Endothelial cell of umbilical vein (primary cell): ENCODE measurements around the gene ANKK1. TPM values are rescaled to one million over a fixed set of nuclear protein-coding genes. Genes with fewer than 3 reads are reported as not detected.

Source experiments
- BruUV-seq: library from RNA; stranded (reverse); fragments of 400-500 nt; replicated peaks from 2 replicates; lab custom pipeline; 2021; lab: Mats Ljungman, UMichigan
- CTCF ChIA-PET: fragments of 300-600, 350-600 bp; sonication (Branson Sonifier 250); formaldehyde crosslinking; loops from one replicate; lab custom pipeline; 2021; ENCODE audit warnings: antibody characterized with exemption, inconsistent platforms; lab: Charles Lee
- POLR2A ChIA-PET: fragments of 300-600, 350-600 bp; sonication (Branson Sonifier 250); formaldehyde crosslinking; loops from one replicate; lab custom pipeline; 2021; ENCODE audit warnings: antibody characterized with exemption, inconsistent platforms; lab: Charles Lee
- DNase-seq: peaks from one replicate; pipeline ENCODE4 v3.0.0-alpha.2; 2011; ENCODE audit warnings: low read depth, low spot score
- FAIRE-seq: peaks from 2 replicates; lab custom pipeline; 2011; peaks lifted over from hg19 to GRCh38; lab: Jason Lieb, UNC
- H2AFZ ChIP-seq: 2 replicates; pipeline ENCODE4 v1.6.0; 2012; ENCODE audit warnings: low read depth, low read length, control low read depth, inconsistent platforms
- H3K27ac ChIP-seq: 2 replicates; pipeline ENCODE4 v1.5.1; 2011; ENCODE audit warnings: low read depth, mild to moderate bottlenecking, control low read depth, low read length, moderate library complexity; ENCODE audit not compliant: insufficient read depth
- H3K27me3 ChIP-seq, 2 experiments: 2 replicates each; pipeline versions ENCODE4 v1.6.0 to v1.6.1; 2011; ENCODE audit warnings: low read length in 2 of 2, mixed read lengths in 1 of 2; ENCODE audit not compliant: control insufficient read depth in 2 of 2, insufficient read depth in 2 of 2
- H3K36me3 ChIP-seq, 2 experiments: 2 replicates in 1 of 2; 3 replicates in 1 of 2; pipeline ENCODE4 v1.5.1; 2011; ENCODE audit warnings: low read length in 2 of 2, mild to moderate bottlenecking in 1 of 2, moderate library complexity in 1 of 2; ENCODE audit not compliant: control insufficient read depth in 2 of 2, insufficient read depth in 2 of 2; ENCODE audit errors: extremely low read depth in 1 of 2
- H3K4me1 ChIP-seq: 3 replicates; pipeline ENCODE4 v1.5.1; 2011; ENCODE audit warnings: mild to moderate bottlenecking, low read length; ENCODE audit not compliant: control insufficient read depth, insufficient read depth; ENCODE audit errors: extremely low read depth
- H3K4me2 ChIP-seq: 2 replicates; pipeline ENCODE4 v1.6.1; 2011; ENCODE audit warnings: low read length, control low read depth, mixed read lengths; ENCODE audit not compliant: insufficient read depth
- H3K4me3 ChIP-seq, 3 experiments: fragments of 200-600 bp in 1 of 3; sonication (generic), shearing (Covaris generic) in 1 of 3; replicated peaks in 1 of 3; 2 replicates each; pipeline ENCODE4 v1.5.1; 2011 to 2016; ENCODE audit warnings: control low read depth in 3 of 3, low read length in 3 of 3, mild to moderate bottlenecking in 2 of 3, inconsistent platforms in 1 of 3, low read depth in 1 of 3, moderate library complexity in 1 of 3; ENCODE audit not compliant: insufficient read depth in 1 of 3
- H3K79me2 ChIP-seq: 2 replicates; pipeline ENCODE4 v1.6.0; 2012; ENCODE audit warnings: low read length, inconsistent platforms; ENCODE audit not compliant: control insufficient read depth, insufficient read depth
- H3K9ac ChIP-seq: replicated peaks from 2 replicates; pipeline ENCODE3; 2011; ENCODE audit warnings: low read length, control low read depth; ENCODE audit not compliant: insufficient read depth; ENCODE audit errors: extremely low read depth
- H3K9me1 ChIP-seq: replicated peaks from 3 replicates; pipeline ENCODE4 v1.6.0; 2011; ENCODE audit warnings: mild to moderate bottlenecking, low read length; ENCODE audit not compliant: control insufficient read depth, insufficient read depth; ENCODE audit errors: extremely low read depth
- H3K9me3 ChIP-seq: replicated peaks from 2 replicates; pipeline ENCODE4 v1.5.1; 2012; ENCODE audit warnings: low read length, inconsistent platforms; ENCODE audit not compliant: control insufficient read depth, insufficient read depth
- H4K20me1 ChIP-seq: replicated peaks from 2 replicates; pipeline ENCODE3; 2011; ENCODE audit warnings: mild to moderate bottlenecking, low read length; ENCODE audit not compliant: control insufficient read depth, insufficient read depth; ENCODE audit errors: extremely low read depth
- EZH2 ChIP-seq: IDR thresholded peaks from 2 replicates; pipeline ENCODE4 v1.6.1; 2012; ENCODE audit warnings: borderline replicate concordance, low read depth, mild to moderate bottlenecking, moderate library complexity, low read length, inconsistent platforms; ENCODE audit not compliant: severe bottlenecking
- FOS ChIP-seq: IDR thresholded peaks from 2 replicates; pipeline ENCODE4 v1.6.1; 2011; ENCODE audit warnings: mild to moderate bottlenecking, low read length, moderate library complexity, borderline replicate concordance; ENCODE audit not compliant: insufficient read depth
- GATA2 ChIP-seq: IDR thresholded peaks from 2 replicates; pipeline ENCODE4 v1.7.0; 2011; ENCODE audit warnings: low read depth, mild to moderate bottlenecking, moderate library complexity, mixed read lengths, low read length; ENCODE audit not compliant: insufficient read length, insufficient read depth
- JUN ChIP-seq: IDR thresholded peaks from 2 replicates; pipeline ENCODE4 v1.6.1; 2011; ENCODE audit warnings: borderline replicate concordance, low read depth; ENCODE audit not compliant: insufficient read length, insufficient read depth
- MYC ChIP-seq: IDR thresholded peaks from one replicate; pipeline ENCODE4 v1.6.1; 2011; ENCODE audit warnings: mild to moderate bottlenecking, low read depth, low read length
- POLR2A ChIP-seq: IDR thresholded peaks from 2 replicates; pipeline ENCODE4 v1.6.1; 2012; ENCODE audit warnings: low read depth, mild to moderate bottlenecking, control low read depth, low read length
- POLR2AphosphoS5 ChIP-seq: IDR thresholded peaks from 2 replicates; pipeline ENCODE4 v1.6.1; 2012; ENCODE audit warnings: low read depth, mild to moderate bottlenecking, control low read depth, low read length, moderate library complexity; ENCODE audit not compliant: insufficient read depth
- dilution Hi-C: fragments of 300-500 bp; cut with MboI; formaldehyde crosslinking; loops from one replicate; pipeline ENCODE4 v1.15.0; 2019; ENCODE audit warnings: low sequenced_read_pairs; ENCODE audit not compliant: extremely low pct_ligation_motif_present
- intact Hi-C: fragments of 100-400 bp; cut with micrococcal nuclease; formaldehyde crosslinking; loops from one replicate; pipeline ENCODE4 v1.10.0; 2022
- polyA plus RNA-seq, 4 experiments: library from polyadenylated mRNA; depleted of rRNA in 3 of 4; stranded (reverse) in 3 of 4; unstranded in 1 of 4; fragments of >200 nt; gene quantifications; 2 replicates each; pipeline versions ENCODE4 v1.2.1 to v1.2.3, GENCODE V29; 2011 to 2012; ENCODE audit warnings: missing spikeins in 1 of 4
- total RNA-seq: library from RNA; stranded (reverse); gene quantifications from 2 replicates; pipeline ENCODE4 v1.2.3, GENCODE V29; 2021
- TF ChIP-seq, protein P1 (sequence below), 2 donors: IDR thresholded peaks; 1 replicate in 1 of 2; 2 replicates in 1 of 2; pipeline ENCODE4 v1.5.1; 2011; ENCODE audit warnings: low read length in 2 of 2, mild to moderate bottlenecking in 2 of 2, moderate library complexity in 2 of 2, control low read depth in 1 of 2, inconsistent platforms in 1 of 2, low read depth in 1 of 2; ENCODE audit not compliant: insufficient read depth in 1 of 2; ENCODE audit errors: extremely low read depth in 1 of 2
- TF ChIP-seq, protein P2 (sequence below): IDR thresholded peaks from 2 replicates; pipeline ENCODE4 v1.6.1; 2011; ENCODE audit not compliant: insufficient read depth, insufficient read length

The ANKK1 gene
- total and polyA plus RNA-seq, 2 donors (not counting 3 experiments of a cell fraction or from before 2014, with no cell fraction given), result not detected

DNA sequence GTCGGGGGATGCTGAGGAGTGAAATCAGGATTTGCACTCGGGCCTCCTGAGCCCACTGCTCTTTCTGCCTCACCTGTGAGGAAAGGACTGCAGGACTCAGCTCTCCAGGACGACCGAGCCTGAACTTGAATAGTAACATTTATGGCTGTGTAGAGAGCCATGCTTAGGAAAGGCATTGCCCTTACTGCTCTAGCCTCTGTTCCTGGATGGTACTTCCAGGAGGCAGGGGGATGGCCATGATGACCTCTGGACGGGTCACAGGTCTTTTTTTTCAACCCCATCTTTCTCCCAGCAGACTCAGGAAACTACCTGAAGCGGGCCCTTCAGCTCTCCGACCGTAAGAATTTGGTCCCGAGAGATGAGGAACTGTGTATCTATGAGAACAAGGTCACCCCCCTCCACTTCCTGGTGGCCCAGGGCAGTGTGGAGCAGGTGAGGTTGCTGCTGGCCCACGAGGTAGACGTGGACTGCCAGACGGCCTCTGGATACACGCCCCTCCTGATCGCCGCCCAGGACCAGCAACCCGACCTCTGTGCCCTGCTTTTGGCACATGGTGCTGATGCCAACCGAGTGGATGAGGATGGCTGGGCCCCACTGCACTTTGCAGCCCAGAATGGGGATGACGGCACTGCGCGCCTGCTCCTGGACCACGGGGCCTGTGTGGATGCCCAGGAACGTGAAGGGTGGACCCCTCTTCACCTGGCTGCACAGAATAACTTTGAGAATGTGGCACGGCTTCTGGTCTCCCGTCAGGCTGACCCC, 11.3 kb downstream of the ANKK1 start:
- DNase-seq, result no peak
- ChIA-PET POLR2A (no interaction called here), CTCF (interaction anchor here (0.9 kb wide), 1 partner anchor 26 kb away, joined by 3 read pairs; no protein-coding TSS in a partner anchor)
- no peak overlapping the region for H3K4me3 ChIP-seq
- H3K27ac ChIP-seq, result no peak overlapping the region
- H3K4me2 ChIP-seq, result no peak overlapping the region
- intact Hi-C loops (no loop called here), dilution Hi-C loops (no loop called here)
- H3K27me3 ChIP-seq, result no peaks in the 10 kb centered on the region
- H3K9ac ChIP-seq, result no peak overlapping the region
- H4K20me1 ChIP-seq, result no peaks in the 10 kb centered on the region
- TF ChIP-seq, protein P1, sequence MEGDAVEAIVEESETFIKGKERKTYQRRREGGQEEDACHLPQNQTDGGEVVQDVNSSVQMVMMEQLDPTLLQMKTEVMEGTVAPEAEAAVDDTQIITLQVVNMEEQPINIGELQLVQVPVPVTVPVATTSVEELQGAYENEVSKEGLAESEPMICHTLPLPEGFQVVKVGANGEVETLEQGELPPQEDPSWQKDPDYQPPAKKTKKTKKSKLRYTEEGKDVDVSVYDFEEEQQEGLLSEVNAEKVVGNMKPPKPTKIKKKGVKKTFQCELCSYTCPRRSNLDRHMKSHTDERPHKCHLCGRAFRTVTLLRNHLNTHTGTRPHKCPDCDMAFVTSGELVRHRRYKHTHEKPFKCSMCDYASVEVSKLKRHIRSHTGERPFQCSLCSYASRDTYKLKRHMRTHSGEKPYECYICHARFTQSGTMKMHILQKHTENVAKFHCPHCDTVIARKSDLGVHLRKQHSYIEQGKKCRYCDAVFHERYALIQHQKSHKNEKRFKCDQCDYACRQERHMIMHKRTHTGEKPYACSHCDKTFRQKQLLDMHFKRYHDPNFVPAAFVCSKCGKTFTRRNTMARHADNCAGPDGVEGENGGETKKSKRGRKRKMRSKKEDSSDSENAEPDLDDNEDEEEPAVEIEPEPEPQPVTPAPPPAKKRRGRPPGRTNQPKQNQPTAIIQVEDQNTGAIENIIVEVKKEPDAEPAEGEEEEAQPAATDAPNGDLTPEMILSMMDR (IDR thresholded peaks at IDR 0.05; ENCODE audit: extremely low read depth in 1 of 2, insufficient read depth in 1 of 2, low read depth in 1 of 2, low read length in 2 of 2), result no peak
- TF ChIP-seq FOS (no peak), EZH2 (no peak), GATA2 (no peak), POLR2A (no peak), MYC (no peak), JUN (no peak), POLR2AphosphoS5 (no peak)
- TF ChIP-seq, protein P2, sequence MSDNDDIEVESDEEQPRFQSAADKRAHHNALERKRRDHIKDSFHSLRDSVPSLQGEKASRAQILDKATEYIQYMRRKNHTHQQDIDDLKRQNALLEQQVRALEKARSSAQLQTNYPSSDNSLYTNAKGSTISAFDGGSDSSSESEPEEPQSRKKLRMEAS, result no peak
- H3K36me3 ChIP-seq, result no peaks in the 10 kb centered on the region
- FAIRE-seq, result no peak
- no peak overlapping the region for H2AFZ ChIP-seq
- BruUV-seq, result no TSS peak
- no peaks in the 10 kb centered on the region for H3K9me1 ChIP-seq
- H3K9me3 ChIP-seq, result no peaks in the 10 kb centered on the region
- H3K4me1 ChIP-seq, result no peaks in the 10 kb centered on the region
- H3K79me2 ChIP-seq, result no peaks in the 10 kb centered on the region
